SJCRH30 (cell line): ENCODE measurements around the gene SDSL. TPM values are rescaled to one million over a fixed set of nuclear protein-coding genes. Genes with fewer than 3 reads are reported as not detected.
A peak's percentile ranks its signal among the peaks of the same experiment; 100 is the strongest.

Source experiments
- DNase-seq, 2 experiments: peaks; one replicate each; pipeline ENCODE4 v3.0.0-alpha.2; 2015 to 2020
- H3K27ac ChIP-seq: fragments of 250-450 bp; sonication (Bioruptor Pico); 2 replicates; pipeline ENCODE4 v1.5.1; 2020; ENCODE audit warnings: mild to moderate bottlenecking, moderate library complexity
- H3K27me3 ChIP-seq: fragments of 250-450 bp; sonication (Bioruptor Pico); 2 replicates; pipeline ENCODE4 v1.5.1; 2020; ENCODE audit warnings: mild to moderate bottlenecking, moderate library complexity
- H3K36me3 ChIP-seq: fragments of 250-450 bp; sonication (Bioruptor Pico); 2 replicates; pipeline ENCODE4 v1.5.1; 2020; ENCODE audit warnings: mild to moderate bottlenecking, moderate library complexity
- H3K4me1 ChIP-seq: fragments of 250-450 bp; sonication (Bioruptor Pico); 2 replicates; pipeline ENCODE4 v1.5.1; 2020; ENCODE audit warnings: mild to moderate bottlenecking, moderate library complexity
- H3K4me3 ChIP-seq: fragments of 250-450 bp; sonication (Bioruptor Pico); 2 replicates; pipeline ENCODE4 v1.5.1; 2020; ENCODE audit warnings: mild to moderate bottlenecking, moderate library complexity
- H3K9me3 ChIP-seq: fragments of 250-450 bp; sonication (Bioruptor Pico); replicated peaks from 2 replicates; pipeline ENCODE4 v1.5.1; 2020; ENCODE audit warnings: mild to moderate bottlenecking, moderate library complexity
- total RNA-seq: library from RNA; depleted of rRNA; stranded (reverse); fragments of >200 nt; shearing (Covaris generic); gene quantifications from 2 replicates; pipeline ENCODE4 v1.2.3, GENCODE V29; 2014

The SDSL gene
- total RNA-seq, 1 experiment from 2014 or later, result 1.9 TPM

DNA sequence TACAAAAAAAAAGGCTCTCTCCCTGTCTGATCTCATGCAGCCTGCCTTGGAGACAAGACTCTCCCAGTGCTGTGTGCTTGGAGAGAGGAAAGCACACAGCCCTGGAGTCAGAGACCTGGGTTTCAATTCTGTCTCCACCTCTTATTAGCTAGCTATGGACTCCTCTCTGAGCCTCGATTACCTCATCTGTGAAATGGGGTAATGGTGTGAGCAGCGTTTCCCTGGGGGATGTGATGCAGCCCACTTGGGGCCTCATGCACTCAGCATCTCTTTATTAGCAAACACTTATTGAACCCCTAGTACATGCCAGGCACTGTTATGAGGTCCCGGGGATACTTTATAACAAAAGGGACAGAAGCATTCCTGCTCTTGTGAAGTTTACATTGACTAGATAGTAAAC, 31.0 kb upstream of the SDSL start:
- Histone ChIP-seq H3K36me3 (no peaks in the 10 kb centered on the region), H3K27me3 (no peaks in the 10 kb centered on the region), H3K4me1 (no peaks in the 10 kb centered on the region), H3K4me3 (no peak overlapping the region), H3K27ac (no peak overlapping the region), H3K9me3 (no peaks in the 10 kb centered on the region)
- DNase-seq, result no peak

DNA sequence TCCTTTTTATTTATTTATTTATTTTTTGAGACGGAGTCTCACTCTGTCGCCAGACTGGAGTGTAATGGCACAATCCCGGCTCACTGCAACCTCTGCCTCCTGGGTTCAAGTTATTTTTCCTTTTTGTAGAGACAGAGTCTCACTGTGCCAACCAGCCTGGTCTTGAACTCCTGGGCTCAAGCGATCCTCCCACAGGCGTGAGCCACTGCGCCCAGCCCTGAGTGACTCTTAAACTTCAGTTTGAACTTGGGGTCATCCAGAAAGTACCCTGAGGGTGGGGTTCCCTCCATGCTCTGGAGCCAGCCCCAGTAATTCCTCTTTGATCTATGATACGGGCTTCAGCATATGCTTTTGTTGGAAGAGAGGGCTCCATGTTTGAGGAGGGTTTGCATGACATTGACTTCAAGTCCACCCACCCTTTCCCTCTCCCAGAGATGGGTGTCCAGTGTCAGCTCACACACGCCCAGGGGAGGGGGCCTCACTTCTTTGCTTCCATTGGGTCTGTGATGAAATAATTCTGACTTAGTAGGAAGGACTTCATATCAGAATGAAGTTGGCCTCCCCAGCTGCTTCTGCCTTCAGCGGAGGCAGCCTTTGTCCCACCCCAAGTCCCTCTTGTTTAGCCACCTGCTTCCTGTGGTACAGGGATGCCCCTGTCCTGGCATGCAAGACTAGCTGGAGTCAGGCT, 30.4 kb upstream of the SDSL start:
- Histone ChIP-seq H3K36me3 (no peaks in the 10 kb centered on the region), H3K4me1 (no peaks in the 10 kb centered on the region), H3K4me3 (no peak overlapping the region), H3K27ac (no peak overlapping the region), H3K9me3 (no peaks in the 10 kb centered on the region), H3K27me3 (no peaks in the 10 kb centered on the region)
- no peak for DNase-seq

- DNase-seq, result no peak
- Histone ChIP-seq H3K9me3 (no peaks in the 10 kb centered on the region), H3K27me3 (0 out of 2 replicates have a peak, but pooled peaks cover 2% of the 10 kb centered on the region), H3K27ac (no peak overlapping the region), H3K4me1 (no peaks in the 10 kb centered on the region), H3K36me3 (no peaks in the 10 kb centered on the region), H3K4me3 (no peak overlapping the region)
Observed at GRCh38 chr12:113392520-113392919, 29.7 kb upstream of the SDSL start.

DNA sequence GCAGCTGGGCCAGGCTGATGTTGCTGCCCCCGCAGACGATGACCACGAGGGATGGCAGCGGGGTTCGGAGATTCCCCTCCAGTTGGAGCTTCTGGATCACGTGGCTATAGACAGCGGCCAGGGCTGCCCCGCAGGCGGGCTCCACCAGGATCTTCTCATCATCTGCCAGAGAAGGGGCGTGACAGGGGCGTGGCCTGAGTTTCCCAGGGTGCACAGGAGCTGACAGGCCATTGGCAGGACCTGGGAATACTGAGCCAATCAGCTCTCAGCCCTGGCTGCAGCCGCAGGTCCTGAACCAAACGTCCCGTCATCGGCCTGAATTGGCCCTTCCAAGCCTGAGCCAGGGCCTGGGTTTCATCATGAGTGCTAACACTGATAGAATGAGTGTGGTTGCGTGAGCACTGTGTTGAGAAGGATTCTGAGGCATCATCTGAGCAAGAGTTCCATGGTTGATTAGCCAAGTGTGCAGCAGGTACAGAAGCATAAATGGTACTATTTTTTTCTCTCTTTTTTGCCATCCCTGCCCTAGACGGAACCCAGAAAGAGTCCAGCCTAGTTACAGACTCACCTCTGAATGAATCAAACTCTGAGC, 29.1 kb upstream of the SDSL start:
- no peaks in the 10 kb centered on the region for H3K36me3 ChIP-seq
- 0 out of 2 replicates have a peak, but pooled peaks cover 4% of the 10 kb centered on the region for H3K27me3 ChIP-seq
- no peak overlapping the region for H3K27ac ChIP-seq
- H3K9me3 ChIP-seq, result no peaks in the 10 kb centered on the region
- H3K4me3 ChIP-seq, result no peak overlapping the region
- peak; percentile 27 to 39 for DNase-seq
- H3K4me1 ChIP-seq, result no peaks in the 10 kb centered on the region

DNA sequence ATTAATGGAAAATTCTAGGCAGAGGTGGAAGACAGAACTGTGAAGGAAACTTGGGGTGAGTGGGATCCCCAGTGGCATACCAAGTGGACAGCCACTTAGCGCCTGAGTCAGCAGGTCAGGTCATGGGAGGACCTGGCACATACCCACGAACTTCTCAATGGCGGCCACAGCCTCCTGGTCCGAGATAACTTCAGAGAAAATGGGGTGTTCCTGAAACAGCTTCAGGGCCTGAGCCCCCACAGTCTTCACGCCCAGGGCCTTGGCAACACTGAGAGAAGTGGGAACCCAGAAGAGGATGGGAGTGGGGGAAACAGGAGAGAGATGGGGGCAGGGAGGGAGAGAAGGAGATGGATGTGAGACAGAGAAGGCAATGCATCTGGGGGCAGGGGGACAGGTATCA, 28.4 kb upstream of the SDSL start:
- no peak for DNase-seq
- Histone ChIP-seq H3K27me3 (0 out of 2 replicates have a peak, but pooled peaks cover 4% of the 10 kb centered on the region), H3K4me1 (no peaks in the 10 kb centered on the region), H3K9me3 (no peaks in the 10 kb centered on the region), H3K27ac (no peak overlapping the region), H3K4me3 (no peak overlapping the region), H3K36me3 (no peaks in the 10 kb centered on the region)

DNA sequence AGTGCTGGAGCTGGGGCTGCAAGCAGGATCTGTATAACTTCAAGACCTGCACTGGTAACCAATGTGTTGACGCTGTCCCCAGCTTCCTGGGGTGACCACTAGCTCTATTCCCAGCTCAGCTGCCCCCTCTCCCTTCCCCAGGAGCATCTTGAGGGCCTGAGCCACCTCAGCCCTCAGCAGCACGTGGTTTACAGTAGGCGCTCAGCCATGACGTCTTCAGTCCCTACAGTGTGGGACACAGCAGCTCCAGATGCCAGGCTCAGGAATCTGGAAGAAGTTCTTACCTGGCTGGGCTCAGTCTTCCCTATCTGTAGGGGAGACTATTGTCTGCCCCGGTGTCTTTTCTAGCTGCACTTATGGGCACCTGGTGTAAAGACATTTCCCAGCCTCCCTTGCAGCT, 27.1 kb upstream of the SDSL start:
- no peak for DNase-seq
- no peaks in the 10 kb centered on the region for H3K9me3 ChIP-seq
- H3K27me3 ChIP-seq, result 0 out of 2 replicates have a peak, but pooled peaks cover 4% of the 10 kb centered on the region
- no peaks in the 10 kb centered on the region for H3K4me1 ChIP-seq
- no peak overlapping the region for H3K27ac ChIP-seq
- H3K4me3 ChIP-seq, result no peak overlapping the region
- H3K36me3 ChIP-seq, result no peaks in the 10 kb centered on the region

DNA sequence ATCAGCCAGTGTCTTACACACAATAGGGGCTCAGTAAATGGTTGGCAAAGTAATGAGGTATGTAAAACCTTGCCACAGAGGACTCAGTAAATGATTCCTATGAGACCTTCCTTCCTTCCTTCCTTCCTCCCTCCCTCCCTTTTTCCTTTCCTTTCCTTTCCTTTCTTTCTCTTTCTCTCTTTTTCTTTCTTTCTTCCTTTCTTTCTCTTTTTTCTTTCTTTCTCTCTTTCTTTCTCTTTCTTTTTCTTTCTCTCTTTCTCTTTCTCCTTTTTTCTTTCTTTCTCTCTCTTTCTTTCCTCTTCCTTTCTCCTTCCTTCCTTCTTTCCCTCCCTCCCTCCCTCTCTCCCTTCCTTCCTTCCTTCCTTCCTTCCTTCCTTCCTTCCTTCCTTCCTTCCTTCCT, 26.0 kb upstream of the SDSL start:
- no peaks in the 10 kb centered on the region for H3K4me1 ChIP-seq
- 0 out of 2 replicates have a peak, but pooled peaks cover 4% of the 10 kb centered on the region for H3K27me3 ChIP-seq
- H3K4me3 ChIP-seq, result no peak overlapping the region
- no peaks in the 10 kb centered on the region for H3K9me3 ChIP-seq
- DNase-seq, result no peak
- no peaks in the 10 kb centered on the region for H3K36me3 ChIP-seq
- H3K27ac ChIP-seq, result no peak overlapping the region

GRCh38 chr12:113396828-113397496, 25.2 kb upstream of the SDSL start:
- no peak for DNase-seq
- no peaks in the 10 kb centered on the region for H3K9me3 ChIP-seq
- H3K4me3 ChIP-seq, result no peak overlapping the region
- no peaks in the 10 kb centered on the region for H3K4me1 ChIP-seq
- H3K27me3 ChIP-seq, result 0 out of 2 replicates have a peak, but pooled peaks cover 4% of the 10 kb centered on the region
- no peaks in the 10 kb centered on the region for H3K36me3 ChIP-seq
- H3K27ac ChIP-seq, result no peak overlapping the region

GRCh38 chr12:113397497-113398197, 24.5 kb upstream of the SDSL start:
- H3K9me3 ChIP-seq, result no peaks in the 10 kb centered on the region

DNA sequence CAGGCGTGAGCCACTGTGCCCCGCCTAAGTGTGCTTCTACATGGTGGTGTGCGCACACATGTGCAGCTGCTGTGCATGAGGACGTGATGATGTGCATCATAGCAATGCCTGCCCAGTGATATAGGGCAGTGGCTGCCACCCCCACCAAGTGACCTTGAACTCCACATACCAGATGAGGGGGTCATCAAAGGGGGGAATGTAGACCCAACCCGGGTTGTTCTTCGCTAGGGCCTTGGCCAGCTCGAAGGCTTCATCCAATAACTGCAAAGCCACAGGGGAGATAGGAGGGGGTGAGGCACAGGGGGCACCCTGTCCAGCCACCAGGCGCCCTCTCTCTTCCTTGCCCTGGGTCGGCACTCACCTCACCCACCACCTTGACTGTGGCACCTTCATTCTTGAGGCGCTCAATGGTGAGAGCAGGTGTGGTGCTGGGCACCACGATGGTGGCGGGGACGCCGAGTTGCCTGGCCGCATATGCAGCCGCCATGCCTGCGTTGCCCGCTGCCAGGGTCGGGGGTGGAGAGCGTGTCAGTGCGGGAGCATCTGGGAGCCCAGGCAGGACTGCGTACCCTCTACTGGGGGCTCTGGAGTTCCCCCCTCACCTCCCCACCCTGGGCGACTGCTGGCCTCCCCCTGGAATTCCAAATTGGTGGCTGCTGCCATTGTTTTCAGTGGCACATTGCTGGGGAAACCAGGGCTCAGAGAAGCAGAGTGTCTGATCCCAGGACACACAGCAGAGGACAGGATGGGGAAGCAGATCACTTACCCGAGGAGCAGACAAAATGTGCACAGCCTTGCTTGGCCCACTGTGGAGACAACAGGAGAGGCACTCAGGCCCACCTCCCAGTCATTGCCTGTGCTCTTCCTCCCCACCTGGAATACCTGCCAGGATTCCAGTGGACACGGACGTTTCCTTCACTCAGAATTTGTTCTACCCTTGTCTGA, 23.6 kb upstream of the SDSL start:
- Histone ChIP-seq H3K36me3 (no peaks in the 10 kb centered on the region), H3K4me3 (no peak overlapping the region), H3K4me1 (no peaks in the 10 kb centered on the region), H3K9me3 (no peaks in the 10 kb centered on the region), H3K27ac (no peak overlapping the region), H3K27me3 (0 out of 2 replicates have a peak, but pooled peaks cover 4% of the 10 kb centered on the region)
- DNase-seq, result no peak

More at GRCh38 chr12:113397497-113398197, 24.5 kb upstream of the SDSL start:
- no peak overlapping the region for H3K27ac ChIP-seq
- 0 out of 2 replicates have a peak, but pooled peaks cover 4% of the 10 kb centered on the region for H3K27me3 ChIP-seq
- H3K4me3 ChIP-seq, result no peak overlapping the region
- DNase-seq, result no peak
- H3K36me3 ChIP-seq, result no peaks in the 10 kb centered on the region
- H3K4me1 ChIP-seq, result no peaks in the 10 kb centered on the region

- H3K27ac ChIP-seq, result no peak overlapping the region
- H3K9me3 ChIP-seq, result no peaks in the 10 kb centered on the region
- no peak for DNase-seq
- no peaks in the 10 kb centered on the region for H3K4me1 ChIP-seq
- H3K27me3 ChIP-seq, result peaks cover 4% of the 10 kb centered on the region; the same call in 1 of the 2 replicates
- no peak overlapping the region for H3K4me3 ChIP-seq
- H3K36me3 ChIP-seq, result no peaks in the 10 kb centered on the region
Observed at GRCh38 chr12:113399490-113399889, 22.7 kb upstream of the SDSL start.

DNA sequence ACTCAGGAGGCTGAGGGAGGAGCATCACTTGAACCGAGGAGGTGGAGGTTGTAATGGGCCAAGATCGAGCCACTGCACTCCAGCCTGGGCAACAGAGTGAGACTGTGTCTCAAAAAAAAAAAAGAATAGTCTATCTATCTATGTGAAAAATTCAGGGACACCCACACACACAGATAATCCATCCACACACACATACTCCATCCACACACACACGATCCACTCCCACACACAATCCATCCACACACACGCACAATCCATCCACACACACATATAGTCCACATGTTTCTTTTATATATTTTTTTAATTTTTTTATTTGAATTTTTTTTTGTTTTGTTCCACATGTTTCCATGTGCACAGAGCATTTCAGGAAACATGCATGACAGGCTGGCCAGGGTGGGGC, 21.8 kb upstream of the SDSL start:
- no peak for DNase-seq
- H3K4me3 ChIP-seq, result no peak overlapping the region

DNA sequence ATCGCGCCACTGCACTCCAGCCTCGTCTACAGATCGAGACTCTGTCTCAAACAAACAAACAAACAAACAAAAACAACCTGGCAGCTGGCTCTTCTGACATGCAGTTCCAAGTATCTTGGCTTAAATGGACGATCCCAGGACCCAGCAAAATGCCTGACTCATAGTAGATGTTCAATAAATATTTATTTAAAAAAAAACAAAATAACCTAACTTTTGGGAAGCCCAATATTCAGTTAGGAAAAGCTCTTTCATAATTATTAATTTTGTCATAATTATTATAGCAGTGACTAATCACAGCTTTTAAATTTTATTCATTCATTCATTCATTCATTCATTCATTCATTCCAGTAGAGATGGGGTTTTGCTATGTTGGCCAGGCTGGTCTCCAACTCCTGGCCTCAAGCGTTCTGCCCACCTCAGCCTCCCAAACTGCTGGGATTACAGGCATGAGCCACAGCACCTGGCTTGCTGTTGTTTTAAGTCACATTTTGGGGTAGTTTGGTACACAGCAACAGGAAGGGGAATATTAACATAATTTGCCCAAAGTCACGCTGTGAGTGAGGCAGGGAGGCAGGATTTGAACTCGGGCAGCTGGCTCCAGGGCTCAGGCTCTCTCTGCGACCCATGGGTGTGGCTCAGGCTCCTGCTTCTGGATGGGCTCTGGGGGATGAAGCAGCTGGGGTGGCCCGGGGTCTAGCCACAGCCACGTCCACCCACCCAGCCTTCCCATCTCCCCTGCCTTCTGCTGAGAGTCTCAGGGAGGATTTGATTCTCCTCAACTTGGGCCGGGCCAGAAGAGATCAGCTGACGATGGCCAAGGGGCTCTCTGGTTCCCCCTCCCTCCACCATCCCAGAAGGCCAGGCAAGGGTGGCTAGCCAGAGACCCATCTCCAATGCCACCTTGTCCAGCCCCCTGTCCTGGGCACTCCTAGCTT, 20.8 kb upstream of the SDSL start:
- H3K4me1 ChIP-seq, result no peaks in the 10 kb centered on the region
- no peaks in the 10 kb centered on the region for H3K9me3 ChIP-seq
- no peak overlapping the region for H3K4me3 ChIP-seq
- DNase-seq, result no peak
- H3K27me3 ChIP-seq, result peaks cover 7% of the 10 kb centered on the region; the same call in 1 of the 2 replicates
- no peaks in the 10 kb centered on the region for H3K36me3 ChIP-seq
- no peak overlapping the region for H3K27ac ChIP-seq

More for the DNA sequence above, 21.8 kb upstream of the SDSL start:
- H3K9me3 ChIP-seq, result no peaks in the 10 kb centered on the region
- no peak overlapping the region for H3K27ac ChIP-seq
- H3K36me3 ChIP-seq, result no peaks in the 10 kb centered on the region
- peaks cover 7% of the 10 kb centered on the region; the same call in 1 of the 2 replicates for H3K27me3 ChIP-seq
- H3K4me1 ChIP-seq, result no peaks in the 10 kb centered on the region
